A673 (cell line): ENCODE measurements around the gene AMOTL1.

Experiments used
- EZH2 ChIP-seq: fragments of 200-600 bp; sonication (generic); IDR thresholded peaks from 2 replicates; pipeline ENCODE4 v1.6.1; 2017; ENCODE audit warnings: borderline replicate concordance, low read depth, mild to moderate bottlenecking, mixed read lengths, antibody characterized with exemption, low read length; ENCODE audit not compliant: poor library complexity, severe bottlenecking
- TF ChIP-seq, protein P1 (sequence below): fragments of 300-800, 200-600 bp; sonication (generic); conservative IDR thresholded peaks from 2 replicates; pipeline ENCODE4 v1.5.1; 2017; ENCODE audit warnings: low read depth, mild to moderate bottlenecking, antibody characterized with exemption, low read length, moderate library complexity, mixed read lengths

DNA sequence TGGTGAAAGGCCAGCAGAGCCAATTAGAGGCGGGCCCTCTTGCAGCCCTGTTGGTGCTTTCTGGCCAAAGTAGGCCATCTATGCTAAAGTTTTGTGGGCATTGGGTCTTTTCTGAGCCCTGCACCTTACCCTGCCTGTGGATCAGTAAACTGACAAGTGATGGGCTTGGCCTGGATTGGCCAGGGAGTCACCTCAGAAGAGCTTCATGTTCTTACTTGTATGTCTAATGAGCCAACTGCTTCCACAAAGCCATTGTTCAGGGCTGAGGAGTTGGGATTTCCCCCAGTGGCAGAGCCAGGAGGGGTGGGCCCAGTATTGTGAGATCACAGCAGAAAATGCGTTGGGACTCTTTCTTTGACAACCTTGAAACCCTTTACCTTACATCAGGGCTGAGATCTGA, 114.8 kb downstream of the AMOTL1 start:
- TF ChIP-seq, protein P1, sequence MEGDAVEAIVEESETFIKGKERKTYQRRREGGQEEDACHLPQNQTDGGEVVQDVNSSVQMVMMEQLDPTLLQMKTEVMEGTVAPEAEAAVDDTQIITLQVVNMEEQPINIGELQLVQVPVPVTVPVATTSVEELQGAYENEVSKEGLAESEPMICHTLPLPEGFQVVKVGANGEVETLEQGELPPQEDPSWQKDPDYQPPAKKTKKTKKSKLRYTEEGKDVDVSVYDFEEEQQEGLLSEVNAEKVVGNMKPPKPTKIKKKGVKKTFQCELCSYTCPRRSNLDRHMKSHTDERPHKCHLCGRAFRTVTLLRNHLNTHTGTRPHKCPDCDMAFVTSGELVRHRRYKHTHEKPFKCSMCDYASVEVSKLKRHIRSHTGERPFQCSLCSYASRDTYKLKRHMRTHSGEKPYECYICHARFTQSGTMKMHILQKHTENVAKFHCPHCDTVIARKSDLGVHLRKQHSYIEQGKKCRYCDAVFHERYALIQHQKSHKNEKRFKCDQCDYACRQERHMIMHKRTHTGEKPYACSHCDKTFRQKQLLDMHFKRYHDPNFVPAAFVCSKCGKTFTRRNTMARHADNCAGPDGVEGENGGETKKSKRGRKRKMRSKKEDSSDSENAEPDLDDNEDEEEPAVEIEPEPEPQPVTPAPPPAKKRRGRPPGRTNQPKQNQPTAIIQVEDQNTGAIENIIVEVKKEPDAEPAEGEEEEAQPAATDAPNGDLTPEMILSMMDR, result no peak
- TF ChIP-seq EZH2, result no peak
